Naive thymus-derived CD8-positive, alpha-beta T cell (primary cell): ENCODE data around the gene FMO3. TPM values are rescaled to one million over a fixed set of nuclear protein-coding genes. Genes with fewer than 3 reads are reported as not detected.

ENCODE experiments used
- ATAC-seq, 2 donors: fragments of 150-1000 bp; cut with Tn5 transposase in 1 of 2; sonication (Bioruptor Pico), chemical (Tn5 transposase) in 1 of 2; 1 replicate in 1 of 2; 2 replicates in 1 of 2; pipeline ENCODE4 v1.10.0; 2021; ENCODE audit warnings: mild to moderate bottlenecking in 2 of 2, moderate library complexity in 2 of 2
- POLR2A ChIA-PET: fragments of 350-600 bp; sonication (Branson Sonifier 250); formaldehyde crosslinking; loops from one replicate; lab custom pipeline; 2021; ENCODE audit warnings: antibody characterized with exemption; lab: Charles Lee
- DNase-seq, 10 donors: peaks; one replicate each; pipeline versions ENCODE4 v3.0.0 to v3.0.0-alpha.2; 2020 to 2022
- H3K27ac Mint-ChIP-seq, 10 donors: one replicate each; pipeline ENCODE4 v1.8.0; 2020 to 2022; ENCODE audit warnings: mild to moderate bottlenecking in 10 of 10, mixed read lengths in 10 of 10, moderate library complexity in 4 of 10, inconsistent platforms in 1 of 10
- H3K27me3 Mint-ChIP-seq, 5 donors: one replicate each; pipeline ENCODE4 v1.8.0; 2021 to 2022; ENCODE audit warnings: mixed read lengths in 5 of 5
- H3K36me3 Mint-ChIP-seq, 3 donors: one replicate each; pipeline ENCODE4 v1.8.0; 2020 to 2022; ENCODE audit warnings: mixed read lengths in 3 of 3, mild to moderate bottlenecking in 2 of 3, inconsistent platforms in 1 of 3
- H3K4me1 Mint-ChIP-seq, 4 donors: one replicate each; pipeline ENCODE4 v1.8.0; 2021 to 2022; ENCODE audit warnings: mixed read lengths in 4 of 4
- H3K4me3 Mint-ChIP-seq, 10 donors: one replicate each; pipeline ENCODE4 v1.8.0; 2020 to 2022; ENCODE audit warnings: mild to moderate bottlenecking in 10 of 10, mixed read lengths in 10 of 10, moderate library complexity in 6 of 10, inconsistent platforms in 1 of 10
- H3K9me3 Mint-ChIP-seq, 9 donors: one replicate each; pipeline ENCODE4 v1.8.0; 2020 to 2022; ENCODE audit warnings: mixed read lengths in 9 of 9, mild to moderate bottlenecking in 3 of 9, inconsistent platforms in 1 of 9, moderate library complexity in 1 of 9
- polyA plus RNA-seq, 3 donors: library from polyadenylated mRNA; unstranded; fragments of 300-500 nt; fragmentation: Illumina TruSeq; gene quantifications; one replicate each; pipeline ENCODE4 v1.2.3, GENCODE V29; 2021
- total RNA-seq, 8 experiments: library from RNA in 2 of 8; stranded (reverse) in 2 of 8; gene quantifications; one replicate each; pipeline ENCODE4 v1.2.3 and lab custom pipeline; 2021 to 2026

Gene FMO3
- total and polyA plus RNA-seq, 5 experiments from 2014 or later, result not detected

DNA sequence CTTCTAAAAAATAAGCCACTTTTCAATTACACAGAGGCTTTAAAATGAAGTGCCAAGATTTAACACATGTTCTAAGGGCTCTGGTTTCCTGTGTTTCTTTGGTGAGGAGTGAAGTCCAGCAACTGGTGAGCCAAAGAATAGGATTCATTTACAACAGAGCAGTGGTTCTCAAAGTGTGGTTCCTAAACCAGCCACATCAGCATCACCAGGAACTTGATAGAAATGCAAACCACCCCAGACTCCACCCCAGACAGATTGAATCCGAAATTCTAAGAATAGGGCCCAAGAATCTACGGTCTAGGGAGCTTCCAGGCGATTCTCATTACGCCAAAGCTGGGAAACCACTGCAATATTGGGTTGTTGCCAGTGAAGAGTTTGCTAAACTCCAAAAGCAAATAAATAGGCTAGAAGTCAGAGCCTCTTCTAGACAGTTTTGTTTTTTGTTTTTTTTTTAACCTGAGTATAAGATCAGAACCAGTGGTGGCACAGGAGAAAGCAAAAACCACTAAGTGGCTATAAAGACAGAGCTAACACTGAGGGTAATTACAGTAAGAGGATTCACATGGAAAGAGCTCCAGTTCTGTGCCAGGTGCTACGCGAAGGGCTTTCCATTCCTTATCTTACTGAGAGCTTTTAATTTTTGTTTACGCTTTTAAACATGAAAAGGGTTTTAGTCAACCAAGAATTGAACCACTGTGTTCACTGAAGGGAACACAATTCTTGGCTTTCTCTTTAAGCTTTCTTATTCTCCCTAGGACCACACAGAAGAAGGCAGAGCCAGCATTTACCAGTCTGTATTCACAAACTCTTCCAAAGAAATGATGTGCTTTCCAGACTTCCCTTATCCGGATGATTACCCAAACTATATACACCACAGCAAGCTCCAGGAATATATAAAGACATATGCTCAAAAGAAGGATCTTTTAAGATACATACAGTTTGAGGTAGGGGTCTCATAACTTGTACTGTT lies 52.0 kb downstream of the FMO3 start:
- Mint-ChIP-seq H3K4me1 (peaks cover 0 to 6% (median 0%) of the 10 kb centered on the region in 4 donors), H3K36me3 (no peaks in the 10 kb centered on the region), H3K9me3 (peaks cover 0 to 5% (median 0%) of the 10 kb centered on the region in 9 donors), H3K27ac (no peak overlapping the region), H3K27me3 (peaks cover 0 to 26% (median 16%) of the 10 kb centered on the region in 5 donors), H3K4me3 (no peak overlapping the region)
- ATAC-seq, result no peak
- DNase-seq, result no peak
- POLR2A ChIA-PET, result no interaction called here

DNA sequence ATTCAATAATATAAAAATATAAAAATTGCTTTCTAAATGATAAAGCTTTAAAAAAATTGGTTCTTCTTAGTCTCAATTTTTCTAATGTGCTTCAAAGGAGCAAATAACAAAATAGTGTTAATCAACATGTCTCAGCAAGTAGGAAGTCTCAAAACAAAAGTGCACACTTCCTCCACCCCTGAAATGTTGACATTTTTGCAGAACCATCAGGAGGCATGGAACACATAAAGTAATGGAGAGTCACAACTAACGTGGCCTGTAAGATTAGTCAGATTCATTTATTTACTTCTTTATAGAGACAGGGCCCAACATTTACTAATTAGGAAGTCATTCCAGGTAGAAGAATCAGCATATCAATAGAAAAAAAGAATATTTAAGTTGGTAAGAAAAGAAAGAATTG lies 59.5 kb downstream of the FMO3 start:
- H3K4me3 Mint-ChIP-seq, result no peak overlapping the region
- H3K27ac Mint-ChIP-seq, result no peak overlapping the region
- POLR2A ChIA-PET, result no interaction called here
- no peaks in the 10 kb centered on the region for H3K4me1 Mint-ChIP-seq
- H3K27me3 Mint-ChIP-seq, result peaks cover 2 to 23% (median 10%) of the 10 kb centered on the region in 5 donors
- H3K9me3 Mint-ChIP-seq, result peaks cover 0 to 1% (median 0%) of the 10 kb centered on the region in 9 donors
- no peak for DNase-seq
- no peaks in the 10 kb centered on the region for H3K36me3 Mint-ChIP-seq
- ATAC-seq, result no peak

DNA sequence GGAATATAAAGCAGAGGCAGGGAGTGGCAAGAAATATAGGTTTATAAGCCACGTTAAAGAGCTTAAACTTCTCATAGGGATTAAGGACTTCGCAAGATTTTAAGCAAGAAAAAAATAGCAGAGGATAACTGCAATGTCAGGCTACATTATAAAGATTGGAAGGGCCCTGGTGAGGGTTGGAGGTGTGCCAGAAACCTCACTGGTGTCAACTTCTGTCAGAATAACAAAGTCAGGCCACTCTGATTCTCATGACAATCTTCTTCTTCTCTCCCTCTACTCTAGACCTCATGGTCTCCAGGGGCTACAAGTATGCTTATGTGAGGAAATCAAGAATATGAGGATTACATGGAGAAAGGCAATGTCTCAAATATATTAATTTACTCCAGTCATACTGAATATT lies 61.8 kb downstream of the FMO3 start:
- H3K27me3 Mint-ChIP-seq, result peaks cover 5 to 28% (median 11%) of the 10 kb centered on the region in 5 donors
- no peak overlapping the region for H3K27ac Mint-ChIP-seq
- POLR2A ChIA-PET, result no interaction called here
- ATAC-seq (no peak), DNase-seq (no peak)
- peaks cover 0 to 1% (median 0%) of the 10 kb centered on the region in 9 donors for H3K9me3 Mint-ChIP-seq
- no peak overlapping the region for H3K4me3 Mint-ChIP-seq
- H3K36me3 Mint-ChIP-seq, result no peaks in the 10 kb centered on the region
- H3K4me1 Mint-ChIP-seq, result no peaks in the 10 kb centered on the region

DNA sequence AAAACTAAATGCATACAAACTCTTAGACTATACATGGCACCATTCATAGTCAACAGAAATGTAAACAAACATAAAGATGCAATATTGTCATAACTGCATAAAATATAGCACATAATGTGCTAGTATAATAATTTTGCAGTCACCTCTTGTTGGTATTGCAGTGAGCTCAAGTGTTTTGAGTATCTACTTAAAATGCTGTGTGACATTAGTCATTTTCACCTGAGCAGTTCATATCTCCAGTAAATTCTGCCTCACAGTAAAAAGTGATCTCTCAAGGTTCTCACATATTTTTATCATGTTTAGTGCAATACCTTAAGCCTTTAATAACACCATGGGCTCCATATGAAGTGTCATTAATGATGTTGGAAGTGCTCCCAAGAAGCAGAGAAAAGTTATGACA lies 64.8 kb downstream of the FMO3 start:
- no peaks in the 10 kb centered on the region for H3K4me1 Mint-ChIP-seq
- peaks cover 0 to 1% (median 0%) of the 10 kb centered on the region in 9 donors for H3K9me3 Mint-ChIP-seq
- H3K4me3 Mint-ChIP-seq, result no peak overlapping the region
- no peaks in the 10 kb centered on the region for H3K36me3 Mint-ChIP-seq
- POLR2A ChIA-PET, result no interaction called here
- H3K27ac Mint-ChIP-seq, result no peak overlapping the region
- ATAC-seq, result no peak
- no peak for DNase-seq
- H3K27me3 Mint-ChIP-seq, result peaks cover 2 to 51% (median 12%) of the 10 kb centered on the region in 5 donors

DNA sequence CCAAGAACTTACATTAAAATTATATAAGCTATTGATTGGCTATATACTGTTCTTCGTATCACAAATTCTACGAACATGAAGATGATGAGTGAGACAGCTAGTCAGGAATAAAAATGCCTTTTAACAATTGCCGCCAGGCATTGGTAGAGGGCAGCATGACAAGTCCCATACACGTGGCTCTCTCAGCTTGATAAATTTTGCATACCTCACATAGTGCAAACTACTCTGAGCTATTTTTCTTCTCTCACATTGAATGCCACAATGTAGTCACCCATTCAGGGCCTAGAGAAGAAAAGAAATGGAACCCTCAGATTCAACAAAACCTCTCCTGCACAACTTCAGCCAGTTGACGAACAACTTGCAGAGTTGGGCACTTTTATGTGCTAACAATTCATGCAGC lies 67.4 kb downstream of the FMO3 start:
- no peak overlapping the region for H3K4me3 Mint-ChIP-seq
- no peak for ATAC-seq
- POLR2A ChIA-PET, result no interaction called here

DNA sequence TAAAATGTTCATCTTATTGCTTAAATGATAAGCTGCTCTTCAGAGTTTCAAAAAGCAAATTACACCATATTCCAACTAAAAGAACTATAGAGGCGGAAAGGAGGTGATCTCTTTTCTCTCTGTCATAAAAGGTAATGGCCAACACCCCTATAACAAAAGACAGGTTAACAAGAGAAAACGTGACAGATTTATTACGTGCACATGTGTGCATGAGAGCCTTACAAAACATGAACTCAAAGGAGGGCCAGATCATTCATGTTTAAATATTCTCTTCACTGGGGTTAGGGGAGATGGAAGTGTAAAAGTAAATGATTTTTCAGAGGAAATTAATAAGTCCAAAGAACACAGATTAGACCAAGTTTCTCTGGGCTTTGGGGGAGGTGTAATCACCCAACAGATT lies 67.8 kb downstream of the FMO3 start:
- Mint-ChIP-seq H3K27ac (no peak overlapping the region), H3K27me3 (peaks cover 1 to 47% (median 5%) of the 10 kb centered on the region in 5 donors), H3K4me1 (no peaks in the 10 kb centered on the region), H3K9me3 (peaks cover 0 to 1% (median 0%) of the 10 kb centered on the region in 9 donors), H3K4me3 (no peak overlapping the region), H3K36me3 (no peaks in the 10 kb centered on the region)
- ATAC-seq (no peak), DNase-seq (no peak)
- POLR2A ChIA-PET, result no interaction called here

More for the DNA sequence above, 67.4 kb downstream of the FMO3 start:
- H3K27me3 Mint-ChIP-seq, result peaks cover 1 to 47% (median 5%) of the 10 kb centered on the region in 5 donors
- DNase-seq, result no peak
- H3K9me3 Mint-ChIP-seq, result peaks cover 0 to 1% (median 0%) of the 10 kb centered on the region in 9 donors
- H3K4me1 Mint-ChIP-seq, result no peaks in the 10 kb centered on the region
- no peaks in the 10 kb centered on the region for H3K36me3 Mint-ChIP-seq
- no peak overlapping the region for H3K27ac Mint-ChIP-seq

DNA sequence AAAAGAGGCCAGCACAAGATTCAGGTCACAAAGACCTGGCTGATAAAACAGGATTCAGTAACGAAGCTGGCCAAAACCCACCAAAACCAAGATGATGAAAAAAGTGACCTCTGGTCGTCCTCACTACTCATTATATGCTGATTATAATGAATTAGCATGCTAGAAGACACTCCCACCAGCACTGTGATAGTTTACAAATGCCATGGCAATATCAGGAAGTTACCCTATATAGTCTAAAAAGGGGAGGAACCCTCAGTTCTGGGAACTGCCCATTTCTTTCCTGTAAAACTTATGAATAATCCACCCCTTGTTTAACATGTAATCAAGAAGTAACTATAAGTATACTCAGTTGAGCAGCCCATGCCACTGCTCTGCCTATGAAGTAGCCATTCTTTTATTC lies 68.4 kb downstream of the FMO3 start:
- DNase-seq (no peak), ATAC-seq (no peak)
- POLR2A ChIA-PET, result no interaction called here
- Mint-ChIP-seq H3K27ac (no peak overlapping the region), H3K9me3 (no peaks in the 10 kb centered on the region), H3K4me3 (no peak overlapping the region), H3K27me3 (peaks cover 1 to 47% (median 6%) of the 10 kb centered on the region in 5 donors), H3K4me1 (no peaks in the 10 kb centered on the region), H3K36me3 (no peaks in the 10 kb centered on the region)

DNA sequence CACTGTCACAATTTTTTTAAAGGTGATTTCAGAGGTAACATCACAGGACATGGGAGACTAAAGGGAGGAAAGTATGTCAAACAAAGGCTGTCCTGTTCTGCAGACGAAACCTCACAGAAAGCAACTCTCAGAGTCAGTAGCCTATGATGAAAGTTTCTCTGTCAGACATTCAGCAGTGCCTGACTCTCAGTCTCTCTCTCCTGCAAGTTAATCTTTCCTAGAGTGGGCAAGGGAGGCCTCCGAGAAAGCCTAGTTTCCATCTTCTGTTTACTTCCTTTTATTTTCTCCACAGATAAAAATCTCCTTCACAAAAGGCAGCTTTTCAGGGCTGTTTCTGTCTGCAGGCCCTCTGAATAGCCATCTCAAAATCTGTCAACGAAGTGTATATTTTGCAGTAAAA lies 69.5 kb downstream of the FMO3 start:
- no peaks in the 10 kb centered on the region for H3K9me3 Mint-ChIP-seq
- peaks cover 1 to 47% (median 7%) of the 10 kb centered on the region in 5 donors for H3K27me3 Mint-ChIP-seq
- H3K4me3 Mint-ChIP-seq, result no peak overlapping the region
- ATAC-seq, result no peak
- H3K4me1 Mint-ChIP-seq, result no peaks in the 10 kb centered on the region
- no peak for DNase-seq
- POLR2A ChIA-PET, result no interaction called here
- no peaks in the 10 kb centered on the region for H3K36me3 Mint-ChIP-seq
- H3K27ac Mint-ChIP-seq, result no peak overlapping the region

DNA sequence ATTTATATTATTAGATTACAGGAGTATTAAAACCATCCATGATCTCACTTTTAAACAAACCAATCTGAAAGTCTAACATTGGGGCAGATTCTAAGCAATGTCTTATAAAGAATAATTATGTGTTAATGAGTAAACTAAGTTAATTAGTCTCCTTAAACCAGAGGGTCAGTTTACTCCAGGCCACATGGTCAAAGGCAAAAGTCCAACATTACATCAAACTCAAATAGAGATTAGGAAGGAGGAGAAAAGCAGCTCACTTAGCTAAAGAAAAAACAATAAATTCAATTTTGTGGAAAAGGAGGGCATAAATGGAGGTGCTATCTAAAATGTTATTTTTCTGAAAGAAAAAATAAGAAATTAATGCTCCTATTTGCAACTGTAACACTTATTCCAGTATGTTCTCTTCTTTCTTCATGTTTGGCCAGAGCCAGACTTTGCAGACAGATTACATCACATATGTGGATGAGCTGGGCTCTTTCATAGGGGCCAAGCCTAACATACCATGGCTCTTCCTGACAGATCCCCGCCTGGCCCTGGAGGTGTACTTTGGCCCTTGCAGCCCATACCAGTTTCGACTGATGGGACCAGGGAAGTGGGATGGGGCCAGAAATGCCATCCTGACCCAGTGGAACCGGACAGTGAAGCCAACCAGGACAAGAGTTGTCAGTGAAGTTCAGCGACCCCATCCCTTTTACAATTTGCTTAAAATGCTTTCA lies 70.1 kb downstream of the FMO3 start:
- H3K9me3 Mint-ChIP-seq, result peaks cover 0 to 1% (median 0%) of the 10 kb centered on the region in 9 donors
- POLR2A ChIA-PET, result no interaction called here

DNA sequence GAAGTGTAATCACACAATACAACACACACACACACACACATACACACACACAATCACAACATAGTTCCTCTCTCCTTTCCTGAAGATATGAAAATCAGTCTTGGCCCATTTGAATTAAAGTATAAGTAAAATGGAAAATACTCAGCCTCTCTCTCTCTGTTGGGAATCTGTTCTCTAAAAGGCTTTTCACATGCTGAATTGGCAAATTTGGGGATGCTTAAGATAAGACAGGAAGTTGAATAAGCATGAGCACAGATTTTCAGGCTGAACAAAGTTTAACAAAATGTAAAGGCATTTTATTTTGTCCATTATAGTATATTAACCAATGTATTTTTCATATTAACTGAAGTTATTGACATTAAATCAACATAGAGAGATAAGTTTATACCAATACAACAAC lies 70.7 kb downstream of the FMO3 start:
- ATAC-seq (no peak), DNase-seq (no peak)
- H3K9me3 Mint-ChIP-seq, result peaks cover 0 to 1% (median 0%) of the 10 kb centered on the region in 9 donors
- H3K27me3 Mint-ChIP-seq, result peaks cover 1 to 39% (median 5%) of the 10 kb centered on the region in 5 donors
- POLR2A ChIA-PET, result no interaction called here
- H3K36me3 Mint-ChIP-seq, result no peaks in the 10 kb centered on the region
- H3K4me3 Mint-ChIP-seq, result no peak overlapping the region
- H3K4me1 Mint-ChIP-seq, result no peaks in the 10 kb centered on the region
- H3K27ac Mint-ChIP-seq, result no peak overlapping the region

More for the DNA sequence above, 70.1 kb downstream of the FMO3 start:
- Mint-ChIP-seq H3K4me1 (no peaks in the 10 kb centered on the region), H3K36me3 (no peaks in the 10 kb centered on the region), H3K27me3 (peaks cover 1 to 45% (median 7%) of the 10 kb centered on the region in 5 donors), H3K27ac (no peak overlapping the region), H3K4me3 (no peak overlapping the region)
- ATAC-seq (no peak), DNase-seq (no peak)

DNA sequence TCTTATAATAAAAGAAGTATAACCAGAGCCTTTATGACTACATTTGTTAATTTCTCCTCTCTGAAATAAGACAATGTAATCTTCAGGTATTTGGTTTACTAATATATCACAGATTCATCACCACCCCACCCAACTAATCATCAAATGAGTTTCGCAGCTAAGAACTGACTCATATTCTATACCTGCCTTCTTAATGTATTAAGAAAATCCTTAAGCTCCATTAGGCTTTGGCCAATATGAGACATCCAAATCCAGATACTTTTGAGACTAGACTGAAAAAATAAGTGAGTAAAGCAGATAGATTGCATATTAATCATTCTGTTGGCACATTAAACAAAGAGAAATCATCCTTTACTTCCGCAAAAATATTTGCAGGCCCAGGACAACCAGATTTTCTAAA lies 75.7 kb downstream of the FMO3 start:
- POLR2A ChIA-PET, result no interaction called here
- DNase-seq (no peak), ATAC-seq (no peak)
- Mint-ChIP-seq H3K27me3 (peaks cover 10 to 37% (median 21%) of the 10 kb centered on the region in 5 donors), H3K36me3 (no peaks in the 10 kb centered on the region), H3K27ac (no peak overlapping the region), H3K4me3 (no peak overlapping the region), H3K9me3 (peaks cover 0 to 4% (median 0%) of the 10 kb centered on the region in 9 donors), H3K4me1 (no peaks in the 10 kb centered on the region)
